Measurements from ENCODE around the gene CUX1.

The CUX1 gene

DNA sequence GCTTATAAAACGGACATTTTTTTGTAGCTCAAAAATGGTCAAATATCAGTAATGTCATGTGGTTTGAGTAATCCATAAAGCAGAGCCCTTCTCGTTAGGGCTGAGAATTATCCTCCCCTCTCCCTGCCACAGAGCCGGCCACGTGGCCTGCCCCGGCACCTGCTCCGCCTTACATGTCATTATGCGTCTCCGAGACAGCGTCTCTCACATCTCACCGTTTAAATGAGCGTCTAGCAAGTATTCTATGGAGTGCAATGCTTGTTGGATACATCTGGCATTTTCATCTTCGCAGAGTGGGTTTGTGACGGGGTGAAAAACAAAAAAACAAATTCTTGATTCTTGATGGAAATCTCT, 86.1 kb downstream of the CUX1 start:
- Mint-ChIP-seq H3K9me3 (no peaks in the 10 kb centered on the region), H3K27me3 (ENCODE audit: low read depth, poor library complexity) (no peaks in the 10 kb centered on the region), H3K4me3 (no peak overlapping the region), H3K4me1 (peaks cover 20% of the 10 kb centered on the region), H3K27ac (peak overlapping the region; percentile 33), H3K36me3 (ENCODE audit: low read depth) (peaks cover 8% of the 10 kb centered on the region)
- no peak for DNase-seq
- TF ChIP-seq, protein P1, sequence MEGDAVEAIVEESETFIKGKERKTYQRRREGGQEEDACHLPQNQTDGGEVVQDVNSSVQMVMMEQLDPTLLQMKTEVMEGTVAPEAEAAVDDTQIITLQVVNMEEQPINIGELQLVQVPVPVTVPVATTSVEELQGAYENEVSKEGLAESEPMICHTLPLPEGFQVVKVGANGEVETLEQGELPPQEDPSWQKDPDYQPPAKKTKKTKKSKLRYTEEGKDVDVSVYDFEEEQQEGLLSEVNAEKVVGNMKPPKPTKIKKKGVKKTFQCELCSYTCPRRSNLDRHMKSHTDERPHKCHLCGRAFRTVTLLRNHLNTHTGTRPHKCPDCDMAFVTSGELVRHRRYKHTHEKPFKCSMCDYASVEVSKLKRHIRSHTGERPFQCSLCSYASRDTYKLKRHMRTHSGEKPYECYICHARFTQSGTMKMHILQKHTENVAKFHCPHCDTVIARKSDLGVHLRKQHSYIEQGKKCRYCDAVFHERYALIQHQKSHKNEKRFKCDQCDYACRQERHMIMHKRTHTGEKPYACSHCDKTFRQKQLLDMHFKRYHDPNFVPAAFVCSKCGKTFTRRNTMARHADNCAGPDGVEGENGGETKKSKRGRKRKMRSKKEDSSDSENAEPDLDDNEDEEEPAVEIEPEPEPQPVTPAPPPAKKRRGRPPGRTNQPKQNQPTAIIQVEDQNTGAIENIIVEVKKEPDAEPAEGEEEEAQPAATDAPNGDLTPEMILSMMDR (IDR thresholded peaks at IDR 0.05): no peak

DNA sequence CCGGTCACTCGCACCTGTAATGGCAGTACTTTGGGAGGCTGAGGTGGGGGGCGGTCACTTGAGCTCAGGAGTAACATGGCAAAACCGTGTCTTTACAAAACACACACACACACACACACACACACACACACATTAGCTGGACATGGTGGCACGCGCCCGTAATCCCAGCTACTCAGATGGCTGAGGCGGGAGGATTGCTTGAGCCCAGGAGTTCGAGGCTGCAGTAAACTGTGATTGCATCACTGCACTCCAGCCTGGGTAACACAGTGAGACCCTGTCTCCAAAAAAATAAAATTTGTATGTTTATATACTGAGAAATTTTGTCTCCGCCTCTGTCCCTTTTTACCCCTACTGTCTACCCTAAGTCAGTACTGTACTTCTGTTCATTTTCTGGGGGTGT, 86.6 kb downstream of the CUX1 start:
- Mint-ChIP-seq H3K27me3 (ENCODE audit: low read depth, poor library complexity) (no peaks in the 10 kb centered on the region), H3K4me3 (no peak overlapping the region)

DNA sequence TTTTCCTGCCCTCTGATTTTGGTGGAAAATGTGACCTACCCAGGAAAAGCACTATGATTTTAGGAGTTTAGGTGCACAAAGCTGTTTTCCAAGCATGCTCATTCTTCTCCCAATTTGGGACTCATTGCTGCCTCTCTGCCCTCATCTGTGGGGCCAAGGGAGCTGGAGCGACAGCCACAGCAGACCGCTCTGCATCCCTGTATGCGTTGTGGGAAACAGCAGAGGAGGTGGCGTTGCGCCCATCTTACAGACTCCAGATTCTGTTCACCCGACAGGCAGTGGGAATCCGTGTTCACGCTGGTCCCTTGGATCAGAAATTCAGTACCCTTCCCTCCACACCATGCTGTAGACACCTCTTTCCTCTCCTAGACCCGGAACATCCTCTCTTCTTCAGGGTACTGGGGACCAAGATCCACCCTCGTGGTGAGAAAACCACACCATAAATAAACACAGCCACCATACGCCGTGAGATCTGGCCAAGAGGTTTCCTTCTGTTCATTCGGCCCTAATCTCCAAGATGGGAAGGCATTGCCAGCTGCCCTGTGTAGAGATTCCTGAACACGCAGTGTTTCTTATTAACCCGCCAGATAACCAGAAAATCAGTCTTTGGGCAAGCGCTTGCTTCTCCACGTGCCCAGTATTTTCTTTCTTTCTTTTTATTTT, 87.9 kb downstream of the CUX1 start:
- Mint-ChIP-seq H3K36me3 (ENCODE audit: low read depth) (peaks cover 8% of the 10 kb centered on the region), H3K9me3 (no peaks in the 10 kb centered on the region), H3K27me3 (ENCODE audit: low read depth, poor library complexity) (no peaks in the 10 kb centered on the region), H3K4me1 (peaks cover 14% of the 10 kb centered on the region), H3K27ac (peak overlapping the region; percentile 52), H3K4me3 (no peak overlapping the region)
- TF ChIP-seq, protein P1 (IDR thresholded peaks at IDR 0.05): no peak
- no peak for DNase-seq

More for the DNA sequence above, 86.6 kb downstream of the CUX1 start:
- no peak overlapping the region for H3K27ac Mint-ChIP-seq
- H3K9me3 Mint-ChIP-seq: no peaks in the 10 kb centered on the region
- peaks cover 8% of the 10 kb centered on the region for H3K36me3 Mint-ChIP-seq (ENCODE audit: low read depth)
- TF ChIP-seq, protein P1 (IDR thresholded peaks at IDR 0.05): no peak
- DNase-seq: no peak
- peaks cover 20% of the 10 kb centered on the region for H3K4me1 Mint-ChIP-seq

DNA sequence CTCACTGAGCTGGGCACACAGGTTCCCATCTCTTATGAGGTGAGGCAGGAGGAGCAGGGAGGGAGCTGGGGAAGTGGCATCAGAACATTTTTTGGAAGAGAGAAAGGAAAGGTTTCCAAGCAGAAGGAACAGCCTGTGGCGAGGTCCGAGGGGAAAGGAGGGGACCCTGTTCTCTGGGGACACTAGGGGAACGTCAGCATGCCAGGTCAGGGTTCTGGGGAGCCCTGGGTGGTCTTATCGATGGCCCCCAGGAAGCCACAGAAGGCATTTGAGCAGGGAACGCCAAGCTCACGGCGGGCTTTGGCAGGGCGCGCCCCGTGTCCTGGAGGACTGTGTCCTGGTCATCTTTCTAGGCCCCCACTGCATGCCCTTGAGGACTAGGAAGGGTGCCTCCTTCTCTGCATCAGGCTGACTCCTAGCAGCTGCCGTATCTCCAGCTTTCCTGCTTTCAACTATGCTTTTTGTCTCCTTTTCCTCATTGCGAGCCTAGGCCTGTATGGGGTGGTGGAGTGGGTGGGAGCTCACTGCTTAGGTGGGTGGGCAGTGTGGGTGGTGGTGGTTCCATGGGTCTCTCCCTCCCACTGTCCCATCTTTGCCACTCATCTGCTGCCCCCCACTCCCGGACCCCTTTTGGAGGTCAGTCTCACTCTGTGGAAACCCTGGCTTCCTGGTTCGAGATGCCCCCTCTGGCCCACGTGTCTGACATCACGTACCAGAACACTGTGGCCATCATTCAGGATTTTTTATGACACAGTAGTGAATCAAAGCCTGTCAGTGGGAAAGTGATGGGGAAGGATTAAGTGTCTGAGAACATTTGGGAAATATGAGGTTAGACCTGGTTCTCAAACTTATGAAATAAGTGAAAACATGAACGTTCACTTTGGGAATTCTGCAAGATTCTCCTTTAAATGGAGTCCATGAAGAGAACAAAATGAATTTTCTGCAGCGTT, 89.1 kb downstream of the CUX1 start:
- TF ChIP-seq, protein P1 (IDR thresholded peaks at IDR 0.05): no peak
- Mint-ChIP-seq H3K4me1 (peaks cover 16% of the 10 kb centered on the region), H3K4me3 (no peak overlapping the region), H3K27ac (peak overlapping the region; percentile 69), H3K9me3 (no peaks in the 10 kb centered on the region), H3K36me3 (ENCODE audit: low read depth) (peaks cover 8% of the 10 kb centered on the region), H3K27me3 (ENCODE audit: low read depth, poor library complexity) (no peaks in the 10 kb centered on the region)
- no peak for DNase-seq

DNA sequence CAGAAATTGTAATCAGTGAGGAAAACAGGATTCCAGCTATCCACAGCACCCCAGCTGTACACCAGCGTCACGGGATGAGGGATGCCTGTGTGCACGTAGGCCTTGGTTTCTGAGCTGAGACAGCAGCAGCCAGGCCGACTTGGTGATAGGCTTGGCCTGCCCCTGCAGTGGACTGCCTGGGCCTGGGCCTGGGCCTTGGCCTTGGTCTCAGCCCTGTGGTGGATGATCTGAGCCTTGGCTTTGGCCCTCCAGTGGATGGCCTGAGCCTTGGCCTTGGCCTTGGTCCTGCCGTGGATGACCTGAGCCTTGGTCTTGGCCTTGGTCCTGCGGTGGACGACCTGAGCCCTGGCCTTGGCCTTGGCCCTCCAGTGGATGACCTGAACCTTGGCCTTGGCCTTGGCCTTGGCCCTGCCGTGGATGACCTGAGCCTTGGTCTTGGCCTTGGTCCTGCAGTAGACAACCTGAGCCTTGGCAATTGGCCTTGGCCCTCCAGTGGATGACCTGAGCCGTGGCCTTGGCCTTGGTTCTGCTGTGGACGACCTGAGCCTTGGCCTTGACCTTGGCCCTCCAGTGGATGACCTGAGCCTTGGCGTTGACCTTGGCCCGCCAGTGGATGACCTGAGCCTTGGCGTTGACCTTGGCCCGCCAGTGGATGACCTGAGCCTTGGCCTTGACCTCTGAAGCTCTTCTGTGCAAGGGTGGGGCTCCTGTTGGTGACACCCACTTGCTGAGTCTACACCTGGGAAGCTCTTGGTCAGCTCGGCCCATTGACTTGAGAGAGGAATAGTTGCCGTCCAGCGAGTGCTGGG, 93.8 kb downstream of the CUX1 start:
- TF ChIP-seq, protein P1 (IDR thresholded peaks at IDR 0.05): no peak
- Mint-ChIP-seq H3K27ac (no peak overlapping the region), H3K4me3 (no peak overlapping the region), H3K4me1 (peaks cover 45% of the 10 kb centered on the region), H3K9me3 (no peaks in the 10 kb centered on the region), H3K36me3 (ENCODE audit: low read depth) (peaks cover 10% of the 10 kb centered on the region), H3K27me3 (ENCODE audit: low read depth, poor library complexity) (no peaks in the 10 kb centered on the region)
- DNase-seq: no peak
